HG02798 (cell line): ENCODE data around the gene PBXIP1.
"Not testable (repeated sequence)": the region's sequence is repeated elsewhere in the genome, so short reads cannot be mapped to it uniquely, and the experiment has no call there.

Experiments used
- ATAC-seq: cut with Tn5 transposase; IDR thresholded peaks from one replicate; pipeline ENCODE4 v1.9.1; 2021; ENCODE audit warnings: mild to moderate bottlenecking; ENCODE audit not compliant: unreplicated experiment, poor library complexity

PBXIP1 gene

DNA sequence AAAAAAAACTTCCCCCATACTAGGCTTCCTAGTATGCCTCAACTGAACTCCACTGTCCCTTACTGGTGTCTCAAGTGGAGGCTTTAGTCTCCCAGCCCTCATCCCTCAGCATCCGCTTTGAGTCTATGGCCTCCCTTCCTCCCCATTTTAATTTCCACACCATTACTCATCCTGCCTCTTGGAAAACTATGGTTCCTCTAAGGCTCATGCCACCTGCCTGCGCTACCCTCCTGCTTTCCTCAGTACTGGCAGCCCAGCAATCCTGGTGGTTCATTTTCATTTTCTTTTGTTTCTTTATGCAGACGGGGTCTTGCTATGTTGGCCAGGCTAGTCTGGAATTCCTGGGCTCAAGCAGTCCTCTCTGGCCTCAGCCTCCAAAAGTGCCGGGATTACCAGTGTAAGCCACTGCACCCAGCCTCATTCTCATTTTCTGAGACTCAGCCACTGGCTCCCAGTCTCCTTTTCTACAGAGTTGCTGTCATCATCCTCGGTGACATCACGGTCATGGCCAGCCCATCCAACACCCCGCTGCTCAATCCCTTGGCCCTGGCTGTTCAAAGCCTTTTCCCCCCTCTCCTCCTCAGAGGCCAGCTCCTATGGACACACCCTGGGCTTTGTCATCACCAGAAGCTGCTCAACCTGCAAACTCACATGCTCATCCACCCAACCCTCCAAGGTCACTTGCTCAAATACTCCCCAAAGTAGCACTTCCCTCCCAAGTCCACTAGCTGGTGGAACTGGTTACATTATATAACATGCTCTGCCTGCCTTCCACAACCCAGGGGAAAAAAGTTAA lies 17.1 kb downstream of the PBXIP1 start:
- ATAC-seq = no peak

DNA sequence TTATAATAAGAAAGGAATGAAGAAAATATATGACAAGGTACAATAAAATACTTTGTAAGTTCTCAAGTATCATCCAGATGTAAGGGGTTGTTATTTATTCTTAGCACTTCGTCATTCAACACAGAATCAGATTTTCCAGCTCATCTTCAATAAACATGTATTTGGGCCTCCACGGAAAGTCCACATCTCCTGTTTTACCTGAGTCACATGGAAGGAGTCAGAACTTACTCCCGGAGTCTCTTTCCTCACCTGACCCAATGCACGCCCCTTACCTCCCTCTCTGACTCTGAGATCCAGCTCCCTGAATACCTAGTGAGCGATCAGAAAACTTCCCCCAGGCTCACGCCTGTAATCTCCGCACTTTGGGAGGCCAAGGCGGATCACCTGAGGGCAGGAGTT lies 17.9 kb downstream of the PBXIP1 start:
- ATAC-seq = no peak

DNA sequence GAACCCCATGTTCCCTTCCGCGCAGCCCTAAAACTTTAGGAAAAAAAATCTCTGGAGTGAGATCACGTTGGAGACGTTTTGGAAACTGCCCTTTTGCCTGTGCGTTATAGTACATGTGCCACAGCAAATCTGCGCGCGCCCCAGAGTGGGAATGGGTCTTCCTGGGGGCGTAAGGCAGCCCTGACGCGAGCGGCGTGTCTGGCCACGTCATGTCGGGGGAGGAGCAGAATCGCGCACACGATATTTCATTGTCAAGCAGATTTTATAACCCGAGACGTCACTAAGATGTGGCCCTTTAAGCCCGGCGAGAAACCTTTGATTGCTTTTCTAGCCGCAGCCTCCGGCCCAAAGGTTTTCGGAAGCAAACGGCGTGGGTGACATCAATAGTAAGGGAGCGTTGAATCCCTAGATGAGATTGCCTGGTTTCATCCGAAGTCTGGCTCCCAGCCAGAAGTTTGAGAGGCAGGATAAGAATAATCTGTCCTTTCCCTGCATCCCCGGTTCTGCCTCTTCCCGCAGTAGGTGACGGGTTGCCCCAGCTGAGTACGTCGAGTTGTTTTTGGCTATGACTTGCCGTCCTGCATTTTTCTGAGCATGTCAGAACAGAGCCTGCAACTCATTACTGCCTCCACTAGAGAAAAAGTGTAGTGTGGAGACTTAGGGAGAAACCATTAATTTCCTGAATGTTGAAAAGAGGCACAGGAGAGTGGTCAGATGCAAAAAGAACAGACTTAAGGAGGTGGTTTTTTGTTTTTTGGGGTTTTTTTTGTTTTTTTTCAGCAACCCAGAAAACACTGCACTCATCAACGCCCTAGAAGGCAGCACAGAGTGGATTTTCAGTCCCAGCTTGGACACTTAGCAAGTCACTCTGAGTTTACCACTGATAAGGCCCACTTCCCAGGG lies 18.6 kb downstream of the PBXIP1 start:
- ATAC-seq = peak; percentile 70

DNA sequence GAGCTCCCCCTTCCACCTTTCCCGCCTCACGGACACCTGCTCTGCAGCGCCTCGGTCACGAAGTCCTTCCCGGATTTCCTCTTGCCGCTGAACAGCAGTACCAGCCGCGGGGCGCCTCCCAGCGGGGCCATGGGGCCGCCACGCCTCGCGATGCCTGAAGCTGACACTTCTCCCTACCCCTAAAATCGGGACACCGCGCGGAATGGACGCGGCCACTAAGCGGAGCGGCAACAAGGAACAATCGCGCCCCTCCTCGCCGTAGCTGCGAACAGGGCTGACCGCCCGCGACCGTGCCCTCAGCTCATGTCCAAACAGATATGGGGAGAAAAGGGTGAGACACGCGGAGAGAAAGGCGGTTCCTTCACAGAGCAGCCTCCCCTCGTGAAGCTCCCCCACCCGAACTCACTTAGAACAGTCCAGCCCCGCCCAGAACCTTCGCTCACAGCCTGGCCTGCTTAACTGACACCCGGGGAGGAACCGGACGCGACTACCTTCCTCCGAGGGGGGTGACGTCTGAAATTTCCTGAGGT lies 19.3 kb downstream of the PBXIP1 start, which contains the start of gene PMVK:
Gene PMVK (minus strand): TSS at position 165 of the 530 bp plus-strand sequence. CDS start 34 bp downstream, at position 131.
- ATAC-seq = peak; percentile 84

DNA sequence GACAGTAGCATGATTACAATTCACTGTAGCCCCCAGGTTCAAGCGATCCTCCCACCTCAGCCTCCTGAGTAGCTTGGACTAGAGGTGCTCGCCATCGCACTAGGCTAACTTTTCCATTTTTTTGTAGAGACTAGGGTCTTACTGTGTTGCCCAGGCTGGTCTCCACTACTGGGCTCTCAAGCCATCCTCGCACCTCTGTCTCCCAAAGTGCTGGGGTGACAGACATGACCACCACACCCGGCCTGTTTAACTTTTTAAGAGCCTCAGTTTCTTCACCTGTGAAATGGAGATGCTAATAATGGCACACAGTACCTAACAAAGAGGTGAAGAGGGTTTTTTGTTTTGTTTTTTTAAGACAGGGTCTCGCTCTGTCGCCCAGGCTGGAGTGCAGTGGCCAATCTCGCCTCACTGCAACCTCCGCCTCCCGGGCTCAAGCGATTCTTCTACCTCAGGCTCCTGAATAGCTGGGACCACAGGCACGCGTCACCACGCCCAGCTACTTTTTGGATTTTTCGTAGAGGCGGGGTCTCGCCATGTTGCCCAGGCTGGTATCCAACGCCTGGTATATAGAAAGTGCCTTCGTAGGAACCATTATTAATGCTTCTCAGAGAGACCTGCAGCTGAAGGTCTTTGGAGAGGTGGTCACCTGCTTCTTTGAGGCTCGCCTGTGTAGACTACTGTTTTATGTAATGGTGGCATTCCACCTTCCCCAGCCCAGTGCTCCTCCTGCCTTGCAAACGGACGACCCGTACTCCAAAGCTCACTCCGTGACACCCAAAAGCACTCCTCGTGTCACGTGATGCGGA lies 19.9 kb downstream of the PBXIP1 start:
- ATAC-seq = no peak

DNA sequence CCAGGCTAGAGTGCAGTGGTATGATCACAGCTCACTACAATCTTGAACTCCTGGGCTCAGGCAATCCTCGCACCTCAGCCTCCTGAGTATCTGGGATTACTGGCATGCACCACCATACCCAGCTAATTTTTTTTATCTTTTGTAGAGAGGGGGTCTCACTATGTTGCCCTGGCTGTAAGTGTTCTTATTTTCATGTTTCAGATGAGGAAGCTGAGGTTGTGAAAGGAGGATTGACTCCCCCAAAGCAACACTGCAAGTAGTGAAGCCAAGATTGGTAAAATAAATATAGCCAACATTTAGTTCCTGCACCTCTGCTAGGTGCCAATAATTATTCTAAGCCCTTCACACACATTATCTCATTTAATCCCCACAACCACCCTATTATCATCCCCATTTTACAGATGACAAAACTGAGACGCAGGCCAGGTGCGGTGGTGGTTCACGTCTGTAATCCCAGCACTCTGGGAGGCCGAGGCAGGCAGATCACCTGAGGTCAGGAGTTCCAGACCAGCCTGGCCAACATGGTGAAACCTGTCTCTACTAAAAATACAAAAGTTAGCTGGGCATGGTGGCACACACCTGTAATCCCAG lies 21.4 kb downstream of the PBXIP1 start:
- ATAC-seq = no peak

DNA sequence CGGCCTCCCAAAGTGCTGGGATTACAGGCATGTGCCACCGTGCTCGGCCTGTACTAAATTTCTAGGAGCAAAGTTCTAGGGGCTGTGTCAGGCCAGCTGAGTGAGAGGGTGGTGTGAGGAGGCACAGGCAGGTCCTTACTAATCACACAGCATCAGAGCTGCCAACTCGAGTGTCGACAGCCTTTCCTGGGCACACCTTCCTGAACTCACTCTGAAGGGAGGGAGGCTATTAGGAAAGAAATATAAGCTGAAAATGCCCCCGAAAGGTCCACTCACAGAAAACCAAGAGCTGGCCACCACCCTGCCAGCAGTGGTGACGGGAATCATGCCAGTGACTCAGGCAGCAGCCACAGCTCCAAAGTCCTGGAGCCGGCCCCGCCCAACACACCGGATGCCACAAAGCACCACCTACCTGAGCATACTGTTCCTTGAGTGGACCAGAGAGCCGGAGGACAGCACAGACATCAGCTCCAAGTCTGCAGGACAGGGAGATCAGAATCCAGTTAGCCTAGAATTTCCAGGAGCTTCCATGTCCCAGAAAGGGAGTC lies 23.9 kb downstream of the PBXIP1 start:
- ATAC-seq = no peak

DNA sequence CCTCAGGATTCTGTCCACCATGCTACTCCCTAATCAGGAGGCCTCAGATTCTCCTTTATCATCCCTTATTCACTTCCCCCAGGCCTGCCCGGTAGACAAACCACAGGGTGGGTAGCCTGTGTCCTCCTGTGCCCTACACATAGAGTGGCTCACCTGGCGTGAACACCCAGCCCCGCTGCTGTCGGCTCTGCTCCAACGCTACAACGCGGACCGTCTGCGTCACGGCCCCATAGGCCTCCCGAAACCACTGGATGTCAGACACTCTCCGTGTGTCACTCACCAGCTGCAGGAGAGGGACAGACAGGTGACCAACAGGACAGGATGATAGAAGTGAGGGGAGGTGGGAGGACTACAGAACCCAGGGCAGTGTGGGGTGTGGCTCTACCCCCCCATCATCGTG lies 29.7 kb downstream of the PBXIP1 start:
- no peak for ATAC-seq

DNA sequence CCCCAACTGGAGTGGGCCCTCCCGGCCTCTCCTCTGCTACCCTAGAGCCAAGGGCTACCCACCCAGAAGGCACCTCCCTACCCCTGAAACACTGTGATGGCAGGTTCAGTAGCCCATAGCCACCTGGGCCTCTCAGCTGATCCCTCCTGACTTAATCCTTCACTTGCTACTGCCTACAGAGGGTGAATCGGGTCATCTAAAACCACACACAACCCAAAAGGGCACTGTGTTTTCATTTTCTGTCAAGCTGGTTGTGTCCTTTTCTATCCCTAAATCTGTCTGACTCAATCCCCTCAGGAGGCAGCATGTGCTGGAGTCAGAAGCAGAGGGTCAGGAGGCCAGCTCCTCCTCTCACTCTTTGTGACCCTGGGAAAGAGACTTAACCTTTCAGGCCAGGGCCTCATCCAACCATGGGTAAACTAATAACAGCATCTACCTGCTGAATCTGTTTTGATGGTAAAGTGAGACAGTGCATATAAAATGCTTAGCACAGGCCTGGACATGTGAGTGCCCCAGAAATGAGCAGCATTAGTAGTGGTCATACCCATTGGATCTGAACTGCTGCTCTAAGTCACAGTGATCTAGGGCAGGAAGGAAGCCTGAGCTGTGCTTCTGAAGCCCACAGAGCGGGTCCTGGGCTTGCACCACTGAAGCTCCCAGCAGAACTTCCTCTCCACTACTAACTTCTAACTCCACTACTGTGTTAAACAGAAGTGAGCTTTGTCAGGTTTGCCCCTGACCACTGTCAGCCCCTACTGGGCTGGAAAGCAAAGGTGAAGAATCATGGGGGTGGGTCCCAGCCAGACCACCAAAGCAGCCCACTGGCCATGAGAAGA lies 30.3 kb downstream of the PBXIP1 start:
- no peak for ATAC-seq

DNA sequence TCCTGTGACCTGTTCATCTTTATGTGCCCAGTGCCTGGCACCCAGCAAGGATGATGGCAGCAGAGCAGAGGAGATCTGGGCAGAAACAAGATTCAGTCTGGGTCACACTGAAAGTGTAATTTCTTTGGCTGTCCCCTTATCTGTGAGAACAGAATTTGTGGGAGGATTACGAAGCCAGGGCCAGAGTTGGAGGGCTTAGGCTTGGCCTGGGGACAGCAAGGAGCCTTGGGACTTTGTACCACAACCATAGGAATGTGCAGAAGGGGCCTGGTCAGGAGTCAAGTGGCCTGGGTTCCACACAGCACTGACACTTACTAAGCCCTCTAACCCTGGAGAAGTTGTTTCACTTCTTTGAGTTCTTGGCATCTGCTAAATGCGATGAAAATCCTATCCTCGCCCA lies 32.2 kb downstream of the PBXIP1 start:
- no peak for ATAC-seq

DNA sequence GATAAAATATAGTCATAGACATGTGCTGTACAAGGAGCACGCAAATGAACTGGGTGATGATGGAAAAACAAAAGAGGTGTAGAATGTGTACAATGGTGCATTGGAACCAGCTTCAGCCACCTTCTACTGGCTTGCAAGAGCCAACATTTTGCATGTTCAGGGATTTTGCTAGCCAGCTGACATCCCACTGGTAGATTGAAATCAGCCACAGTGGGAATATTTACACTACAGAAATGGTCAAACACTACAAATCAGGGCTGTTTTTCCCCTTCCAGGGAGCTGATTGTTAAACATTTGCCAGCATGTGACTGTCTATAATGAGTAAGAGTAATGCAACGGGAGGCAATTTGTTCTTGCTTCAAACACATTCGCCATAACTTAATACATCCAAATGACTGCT lies 42.6 kb downstream of the PBXIP1 start:
- ATAC-seq = no peak

DNA sequence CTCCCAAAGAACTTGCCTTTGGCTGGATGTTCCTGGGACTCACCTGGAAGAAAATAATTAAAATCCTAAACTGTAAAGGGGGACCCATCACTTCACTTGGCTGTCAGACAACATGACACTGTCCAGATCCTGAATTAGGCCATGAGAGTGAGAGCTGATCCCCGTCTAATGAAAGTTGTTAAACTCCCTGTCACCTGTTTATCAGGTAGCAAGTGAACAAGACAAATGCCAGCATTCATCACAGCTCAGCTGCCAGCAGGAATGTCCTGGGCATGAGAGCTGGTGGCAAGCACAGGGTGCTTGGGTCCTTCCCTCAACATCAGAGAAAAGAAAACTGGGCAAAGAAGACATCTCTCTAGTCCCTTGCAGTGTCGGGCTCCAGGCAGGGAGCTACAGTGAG lies 43.1 kb downstream of the PBXIP1 start:
- ATAC-seq = no peak

DNA sequence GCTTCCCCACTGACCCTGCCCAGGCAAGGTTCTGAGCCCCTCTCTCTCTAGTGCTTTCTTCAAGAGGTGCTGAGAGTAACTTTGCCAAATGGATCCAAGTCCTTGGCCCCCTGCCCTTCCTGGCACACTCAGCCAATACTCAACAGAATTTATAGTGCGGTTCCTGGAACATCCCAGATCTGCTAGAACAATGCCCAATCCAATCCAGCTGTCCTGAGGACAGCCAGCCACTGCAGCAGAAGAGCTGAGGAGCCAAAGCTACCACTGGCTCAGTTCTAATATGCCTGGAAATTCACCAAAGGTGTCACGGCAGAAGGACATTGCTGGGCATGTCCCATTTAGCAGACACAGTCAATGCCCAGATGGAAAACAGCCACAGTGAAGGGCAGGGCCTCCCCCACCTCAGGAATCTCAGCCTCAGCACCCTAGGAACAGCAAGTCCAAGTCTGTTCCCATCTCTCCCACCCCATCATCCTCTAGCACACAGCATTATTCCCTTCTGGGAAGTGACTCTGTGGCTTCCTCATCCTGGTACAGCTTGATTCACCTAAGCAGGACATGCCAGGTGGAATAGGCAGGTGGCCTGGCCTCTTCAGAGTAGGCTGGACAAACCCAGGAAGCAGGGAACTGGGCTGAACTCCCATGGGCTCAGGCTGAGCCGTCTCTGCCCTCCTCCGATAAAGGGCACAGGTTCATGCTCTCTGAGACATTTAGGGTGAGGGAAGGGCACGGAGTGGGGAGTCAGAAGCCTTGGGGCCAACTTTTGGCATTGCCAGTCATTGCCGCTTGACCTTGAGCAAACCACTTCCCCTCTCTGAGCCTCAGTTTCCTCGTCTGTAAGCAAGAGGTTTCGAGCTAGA lies 44.0 kb downstream of the PBXIP1 start:
- ATAC-seq = no peak

DNA sequence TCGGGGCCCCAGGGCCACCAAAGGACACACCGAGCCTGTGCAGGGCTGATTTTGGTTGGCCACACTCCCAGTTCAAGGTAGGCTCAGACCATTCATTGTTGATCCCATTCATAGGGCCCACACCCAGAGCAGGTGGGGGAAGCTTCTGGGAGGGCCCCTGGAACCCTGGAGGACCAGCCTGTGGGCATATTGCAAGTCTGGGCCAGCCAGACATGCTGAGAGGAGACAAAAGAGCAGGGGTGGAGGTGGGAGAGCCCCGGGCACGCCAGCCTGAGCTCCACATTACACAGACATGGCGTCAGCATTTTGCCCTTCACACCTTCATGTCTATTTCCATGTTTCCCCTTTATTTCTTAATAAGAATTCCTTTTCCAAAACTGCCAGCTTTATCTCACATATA lies 45.0 kb downstream of the PBXIP1 start:
- no peak for ATAC-seq

DNA sequence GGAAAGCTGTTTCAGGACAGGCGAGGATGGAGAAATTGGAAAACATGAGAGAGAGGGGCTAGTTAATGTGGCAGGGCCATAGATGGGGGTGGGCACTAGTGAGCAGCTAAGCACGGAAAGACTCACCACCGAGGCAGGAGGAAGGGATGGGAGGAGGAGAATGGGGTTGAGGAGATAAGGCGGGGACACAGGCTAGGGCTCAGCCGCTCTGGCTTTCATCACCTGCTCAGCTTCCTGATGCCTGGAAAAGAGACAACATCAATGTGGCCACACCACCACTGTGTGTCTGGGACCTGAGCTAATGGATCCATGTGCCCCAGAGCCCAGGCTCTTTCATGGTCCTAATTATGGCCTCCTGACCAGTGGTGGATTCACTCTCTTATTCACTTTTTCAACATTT lies 47.0 kb downstream of the PBXIP1 start:
- no peak for ATAC-seq

DNA sequence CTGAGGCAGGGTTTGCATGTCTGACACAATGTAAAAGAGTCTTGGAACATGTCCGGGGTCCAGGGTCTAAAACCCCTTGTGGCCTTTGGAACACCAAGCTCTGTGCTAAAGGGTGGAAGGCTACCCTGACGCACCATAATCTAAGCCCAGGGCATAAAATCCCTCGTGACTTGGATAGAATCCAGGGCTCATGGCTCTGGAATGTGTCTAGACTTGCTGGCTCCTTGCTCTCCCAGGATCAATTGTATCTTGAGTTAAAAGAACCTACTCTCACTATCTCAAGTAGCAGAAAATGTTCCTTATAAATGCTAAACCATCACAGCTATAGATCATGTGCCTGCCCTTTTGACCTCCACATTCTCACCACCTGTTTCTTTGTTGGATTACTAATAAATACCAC lies 47.8 kb downstream of the PBXIP1 start:
- not testable (repeated sequence) for ATAC-seq

DNA sequence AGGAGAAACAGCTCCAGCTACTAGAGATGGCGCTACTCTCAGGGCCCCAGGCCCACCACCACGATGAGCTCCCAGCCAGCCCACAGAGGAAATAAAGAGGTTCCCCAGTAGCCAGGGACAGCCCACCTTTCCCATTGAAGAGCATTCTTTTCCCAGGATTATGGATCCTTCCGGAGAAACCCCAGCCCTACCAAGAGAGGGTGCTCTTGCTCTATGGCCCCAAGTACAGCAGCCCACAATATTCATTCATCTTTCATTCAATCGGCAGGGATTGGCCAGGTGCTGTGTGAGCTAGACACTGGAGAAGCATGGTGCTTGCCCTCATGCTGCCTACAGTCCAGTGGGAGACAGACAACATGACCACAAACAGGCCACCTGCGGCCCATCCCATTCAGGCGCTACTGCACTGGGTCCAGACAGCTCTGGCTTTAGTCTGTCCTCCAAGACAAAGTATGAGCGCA lies 49.2 kb downstream of the PBXIP1 start:
- ATAC-seq = no peak
